ENCODE results near the gene MICALL2. TPM values are rescaled to one million over a fixed set of nuclear protein-coding genes. Genes with fewer than 3 reads are reported as not detected.

MICALL2 gene
- total RNA-seq, 1 donor from 2014 or later: 8.1 TPM

DNA sequence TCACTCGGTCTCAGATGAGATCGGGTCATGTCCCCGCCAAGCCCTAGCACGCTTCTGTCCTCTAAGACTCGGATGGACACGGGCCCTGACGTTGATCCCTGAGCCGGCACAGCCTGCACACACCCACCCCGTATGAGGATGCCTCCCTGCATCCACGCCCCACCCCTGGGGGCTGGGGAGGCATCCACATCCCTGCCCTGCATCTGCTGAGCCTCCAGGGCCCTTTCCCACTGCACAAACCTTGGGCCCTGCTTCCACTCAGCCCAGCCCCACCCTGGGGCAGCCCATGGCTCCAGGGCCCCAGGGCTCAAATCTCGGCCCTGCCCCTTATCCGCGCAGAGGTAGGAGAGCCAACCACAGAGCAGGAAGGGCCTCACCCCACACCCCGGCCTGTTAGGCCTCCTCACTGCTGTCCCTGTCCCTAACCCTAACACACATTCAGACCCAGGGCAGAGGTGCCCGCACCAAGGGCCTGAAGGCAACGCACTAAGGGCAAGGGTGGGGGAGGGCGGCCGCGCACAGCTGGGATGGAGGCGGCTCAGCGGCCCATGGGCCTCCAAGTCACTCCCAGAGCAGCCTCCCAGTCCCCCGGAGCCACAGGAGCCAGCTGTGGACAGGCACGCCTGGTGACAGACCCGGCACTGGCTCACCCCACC is 9.5 kb upstream of the MICALL2 start:
- no peak for DNase-seq (ENCODE audit: low read depth)
- TF ChIP-seq, protein P1, sequence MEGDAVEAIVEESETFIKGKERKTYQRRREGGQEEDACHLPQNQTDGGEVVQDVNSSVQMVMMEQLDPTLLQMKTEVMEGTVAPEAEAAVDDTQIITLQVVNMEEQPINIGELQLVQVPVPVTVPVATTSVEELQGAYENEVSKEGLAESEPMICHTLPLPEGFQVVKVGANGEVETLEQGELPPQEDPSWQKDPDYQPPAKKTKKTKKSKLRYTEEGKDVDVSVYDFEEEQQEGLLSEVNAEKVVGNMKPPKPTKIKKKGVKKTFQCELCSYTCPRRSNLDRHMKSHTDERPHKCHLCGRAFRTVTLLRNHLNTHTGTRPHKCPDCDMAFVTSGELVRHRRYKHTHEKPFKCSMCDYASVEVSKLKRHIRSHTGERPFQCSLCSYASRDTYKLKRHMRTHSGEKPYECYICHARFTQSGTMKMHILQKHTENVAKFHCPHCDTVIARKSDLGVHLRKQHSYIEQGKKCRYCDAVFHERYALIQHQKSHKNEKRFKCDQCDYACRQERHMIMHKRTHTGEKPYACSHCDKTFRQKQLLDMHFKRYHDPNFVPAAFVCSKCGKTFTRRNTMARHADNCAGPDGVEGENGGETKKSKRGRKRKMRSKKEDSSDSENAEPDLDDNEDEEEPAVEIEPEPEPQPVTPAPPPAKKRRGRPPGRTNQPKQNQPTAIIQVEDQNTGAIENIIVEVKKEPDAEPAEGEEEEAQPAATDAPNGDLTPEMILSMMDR (conservative IDR thresholded peaks at IDR 0.05; ENCODE audit: low read depth, low read length): no peak
- no peak overlapping the region for H3K4me3 ChIP-seq (ENCODE audit: low read depth, low read length)

DNA sequence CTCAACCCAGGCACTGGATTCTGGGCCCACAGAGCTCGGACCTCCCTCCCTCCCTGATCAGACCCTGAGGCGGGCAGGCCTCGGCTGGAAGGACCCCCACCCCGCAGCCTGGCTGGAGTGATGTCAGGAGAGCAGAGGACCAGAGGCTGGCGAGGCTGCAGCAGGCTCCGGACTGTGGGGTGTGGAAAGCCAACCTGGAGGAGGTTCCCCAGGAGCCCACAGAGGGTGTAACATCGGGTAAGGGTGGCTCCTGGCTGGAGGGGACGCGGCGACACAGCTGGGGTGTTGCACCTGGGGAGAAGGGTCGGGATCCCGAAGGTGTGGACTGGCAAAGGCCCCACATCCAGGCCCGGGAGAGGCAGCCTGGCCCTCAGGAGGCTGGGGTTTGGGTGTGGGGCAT is 8.9 kb upstream of the MICALL2 start:
- no peak for DNase-seq (ENCODE audit: low read depth)
- no peak overlapping the region for H3K4me3 ChIP-seq (ENCODE audit: low read depth, low read length)
- TF ChIP-seq, protein P1 (conservative IDR thresholded peaks at IDR 0.05; ENCODE audit: low read depth, low read length): no peak

DNA sequence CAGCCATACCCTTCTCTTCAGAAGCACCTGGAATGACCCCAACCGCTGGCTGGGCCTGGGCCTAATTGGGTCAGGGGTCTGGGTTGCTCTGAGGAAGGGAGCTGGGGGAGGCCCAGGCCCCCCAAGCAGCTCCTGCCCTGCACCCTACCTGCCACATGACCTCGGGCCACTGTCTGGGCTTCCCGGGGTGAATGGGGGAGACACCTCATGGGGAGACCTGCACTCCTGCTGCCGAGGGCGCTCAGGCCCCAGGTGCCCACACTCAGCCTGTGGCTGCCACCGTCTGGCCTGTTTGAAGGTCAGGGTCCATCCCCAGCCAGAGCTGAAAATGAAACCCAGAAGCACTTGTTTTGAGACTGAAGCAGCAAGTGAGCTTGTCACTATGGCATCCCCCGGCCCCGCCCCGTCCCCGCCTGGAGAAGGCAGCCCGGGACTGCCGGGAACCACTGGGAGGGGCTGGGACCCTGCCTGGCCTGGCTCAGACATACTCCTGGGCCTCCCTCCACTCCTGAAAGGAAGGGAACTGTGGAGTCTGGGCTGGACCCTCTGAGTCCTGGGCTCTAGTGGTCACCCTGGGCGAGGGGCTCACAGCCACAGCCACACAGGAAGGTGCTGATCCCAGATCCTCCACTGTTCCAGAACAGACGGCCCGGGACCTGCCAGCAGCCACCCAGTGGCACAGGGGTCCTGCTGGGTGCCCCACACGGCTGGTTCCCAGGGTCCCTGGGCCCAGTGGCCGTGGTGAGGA is 7.4 kb upstream of the MICALL2 start:
- TF ChIP-seq, protein P1 (conservative IDR thresholded peaks at IDR 0.05; ENCODE audit: low read depth, low read length): no peak
- no peak overlapping the region for H3K4me3 ChIP-seq (ENCODE audit: low read depth, low read length)
- no peak for DNase-seq (ENCODE audit: low read depth)

DNA sequence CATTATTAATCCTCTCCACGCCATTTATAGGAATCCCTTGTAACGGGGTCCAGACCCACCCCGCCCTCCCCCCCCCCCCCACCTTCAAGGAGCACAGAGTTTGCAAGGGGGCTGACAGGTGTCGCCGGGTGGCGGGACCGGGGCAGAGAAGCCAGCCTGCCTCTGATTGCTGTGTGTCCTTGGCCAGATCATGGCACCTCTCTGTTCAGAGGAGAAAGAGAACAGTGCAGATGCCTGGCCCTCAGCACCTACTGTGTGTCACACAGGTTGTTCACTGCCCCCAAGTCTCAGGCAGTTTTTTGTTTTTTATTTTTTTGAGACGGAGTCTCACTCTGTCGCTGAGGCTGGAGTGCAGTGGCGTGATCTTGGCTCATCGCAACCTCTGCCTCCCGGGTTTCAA is 5.4 kb upstream of the MICALL2 start:
- no peak overlapping the region for H3K4me3 ChIP-seq (ENCODE audit: low read depth, low read length)
- TF ChIP-seq, protein P1 (conservative IDR thresholded peaks at IDR 0.05; ENCODE audit: low read depth, low read length): no peak
- DNase-seq (ENCODE audit: low read depth): no peak

DNA sequence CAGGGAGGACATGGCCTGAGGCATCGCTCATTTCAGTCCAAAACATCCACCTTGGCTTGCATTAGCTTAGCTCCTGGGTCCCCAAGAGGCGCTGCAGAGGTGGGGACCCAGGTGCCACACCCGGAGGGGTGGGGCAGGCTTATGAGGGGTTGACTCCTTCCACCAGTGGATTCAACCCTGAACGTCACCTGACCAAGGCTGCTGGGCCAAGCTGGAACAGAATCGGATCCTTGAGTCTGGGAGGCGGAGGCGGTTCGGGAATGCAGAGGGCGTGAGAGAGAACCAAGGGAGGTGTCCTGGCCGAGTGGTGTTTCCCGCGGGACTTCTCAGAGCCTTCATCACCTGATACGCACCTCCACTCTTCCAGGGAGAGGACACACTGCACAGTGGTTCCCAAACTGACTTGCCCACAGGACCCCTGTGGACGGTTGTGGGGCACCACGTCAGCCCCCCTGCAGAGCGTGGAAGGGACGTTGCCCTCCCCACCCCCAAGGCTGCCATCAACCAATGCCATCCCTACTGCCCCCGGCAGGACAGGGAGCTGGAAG is 4.5 kb upstream of the MICALL2 start:
- no peak for DNase-seq (ENCODE audit: low read depth)
- no peak overlapping the region for H3K4me3 ChIP-seq (ENCODE audit: low read depth, low read length)
- TF ChIP-seq, protein P1 (conservative IDR thresholded peaks at IDR 0.05; ENCODE audit: low read depth, low read length): no peak

DNA sequence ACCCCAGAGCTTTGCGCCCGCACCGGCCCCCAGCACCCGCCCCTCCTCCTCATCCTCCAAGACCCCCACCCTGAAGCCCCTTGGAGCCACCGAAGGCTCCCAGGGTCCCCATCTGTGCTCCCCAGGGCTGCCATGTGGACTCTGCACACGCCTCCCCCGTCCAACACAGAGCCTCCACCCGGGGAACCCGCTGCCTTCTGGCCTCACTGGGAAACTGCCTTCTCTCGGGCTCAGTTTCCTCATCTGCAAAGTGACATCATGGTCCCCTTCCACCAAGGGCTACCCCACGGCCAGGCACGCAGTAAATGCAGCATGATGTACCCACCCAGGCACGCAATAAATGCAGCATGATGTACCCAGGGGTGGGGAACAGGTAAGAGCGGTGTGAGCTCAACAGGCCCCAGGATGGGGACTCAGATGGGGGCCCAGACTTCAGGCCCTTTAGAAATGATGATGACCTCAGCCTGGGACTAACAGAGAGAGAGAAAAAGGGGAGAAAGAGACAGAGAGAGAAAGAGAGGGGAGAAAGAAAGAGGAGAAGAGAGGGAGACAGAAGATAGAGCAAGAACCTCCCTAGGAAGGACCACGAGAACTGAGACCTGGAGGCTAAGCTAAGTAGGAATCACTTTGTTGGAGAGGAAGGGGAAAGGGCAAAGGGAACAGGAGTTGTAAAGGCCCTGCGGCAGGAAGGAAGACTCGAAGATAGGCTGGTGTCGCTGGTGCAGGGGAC is 2.5 kb upstream of the MICALL2 start:
- no peak overlapping the region for H3K4me3 ChIP-seq (ENCODE audit: low read depth, low read length)
- TF ChIP-seq, protein P1 (conservative IDR thresholded peaks at IDR 0.05; ENCODE audit: low read depth, low read length): no peak
- no peak for DNase-seq (ENCODE audit: low read depth)
